Spleen (tissue), 7 donors: ENCODE measurements around the gene ZBP1.

Experiments used
- CTCF ChIP-seq, 11 experiments: fragments of 200-600 bp in 7 of 11; fragments of 450-650 bp in 4 of 11; sonication (generic) in 4 of 11; IDR thresholded peaks in 8 of 11; conservative IDR thresholded peaks in 3 of 11; 1 replicate in 7 of 11; 2 replicates in 4 of 11; pipeline versions ENCODE4 v1.4.0 to v1.8.0; 2016 to 2021; ENCODE audit warnings: antibody characterized with exemption in 11 of 11, inconsistent platforms in 4 of 11, mild to moderate bottlenecking in 1 of 11
- POLR2A ChIP-seq, 3 donors: fragments of 450-650 bp; IDR thresholded peaks; one replicate each; pipeline ENCODE4 v1.5.1; 2017; ENCODE audit warnings: antibody characterized with exemption in 3 of 3, mild to moderate bottlenecking in 1 of 3
- POLR2AphosphoS5 ChIP-seq, 3 donors: sonication (generic); formaldehyde crosslinking; IDR thresholded peaks; one replicate each; pipeline ENCODE4 v1.5.1; 2017; ENCODE audit warnings: antibody characterized with exemption in 3 of 3
- donor health status: DM: no; HTN: no; CAD: no; lungs with moderate emphysema.
- donor health status: DM: no; HTN: no; CAD: no.
- donor health status: DM: no; HTN: no; CAD: no.

GRCh38 chr20:57562541-57563465 lies 57.4 kb downstream of the ZBP1 start:
- TF ChIP-seq POLR2A (IDR thresholded peaks at IDR 0.05) (no peak), CTCF (IDR thresholded peaks at IDR 0.05 in 8 of 11, conservative IDR thresholded peaks at IDR 0.05 in 3 of 11) (no peak), POLR2AphosphoS5 (IDR thresholded peaks at IDR 0.05) (no peak)
